Activated CD8-positive, alpha-beta T cell treated with anti-CD3 and anti-CD28 coated beads for 36 hours (primary cell): ENCODE data around the gene ELP5. TPM values are rescaled to one million over a fixed set of nuclear protein-coding genes. Genes with fewer than 3 reads are reported as not detected.
A peak's percentile ranks its signal among the peaks of the same experiment; 100 is the strongest.

Experiments
- ATAC-seq: fragments of 200-7000 bp; cut with Tn5 transposase; one replicate; pipeline ENCODE4 v1.10.0; 2021; ENCODE audit warnings: mild to moderate bottlenecking, moderate library complexity
- CTCF ChIA-PET: fragments of 350-600 bp; sonication (Branson Sonifier 250); formaldehyde crosslinking; loops from one replicate; lab custom pipeline; 2021; ENCODE audit warnings: antibody characterized with exemption; lab: Charles Lee
- POLR2A ChIA-PET: fragments of 350-600 bp; sonication (Branson Sonifier 250); formaldehyde crosslinking; loops from one replicate; lab custom pipeline; 2021; ENCODE audit warnings: antibody characterized with exemption; lab: Charles Lee
- DNase-seq: peaks from one replicate; pipeline ENCODE4 v3.0.0-alpha.2; 2020
- H3K27ac Mint-ChIP-seq: one replicate; pipeline ENCODE4 v1.8.0; 2021; ENCODE audit warnings: mild to moderate bottlenecking, mixed read lengths
- H3K27me3 Mint-ChIP-seq: one replicate; pipeline ENCODE4 v1.8.0; 2021; ENCODE audit warnings: mixed read lengths
- H3K36me3 Mint-ChIP-seq: one replicate; pipeline ENCODE4 v1.8.0; 2021; ENCODE audit warnings: low read depth, mixed read lengths
- H3K4me1 Mint-ChIP-seq: one replicate; pipeline ENCODE4 v1.8.0; 2021; ENCODE audit warnings: low read depth, mixed read lengths
- H3K4me3 Mint-ChIP-seq: one replicate; pipeline ENCODE4 v1.8.0; 2021; ENCODE audit warnings: mild to moderate bottlenecking, moderate library complexity, mixed read lengths
- H3K9me3 Mint-ChIP-seq: one replicate; pipeline ENCODE4 v1.8.0; 2021; ENCODE audit warnings: mixed read lengths
- intact Hi-C: fragments of 100-400 bp; cut with micrococcal nuclease; formaldehyde crosslinking; loops from one replicate; pipeline ENCODE4 v1.10.0; 2022
- total RNA-seq, 2 experiments: library from RNA; stranded (reverse); gene quantifications; one replicate each; pipeline ENCODE4 v1.2.3, GENCODE V29; 2021
- TF ChIP-seq, protein P1 (sequence below): fragments of 200-600 bp; IDR thresholded peaks from one replicate; pipeline ENCODE4 v1.8.0; 2022; ENCODE audit warnings: antibody characterized with exemption, mild to moderate bottlenecking

Gene ELP5
- total RNA-seq, 2 experiments from 2014 or later, result 80.2 to 85.4 TPM

DNA sequence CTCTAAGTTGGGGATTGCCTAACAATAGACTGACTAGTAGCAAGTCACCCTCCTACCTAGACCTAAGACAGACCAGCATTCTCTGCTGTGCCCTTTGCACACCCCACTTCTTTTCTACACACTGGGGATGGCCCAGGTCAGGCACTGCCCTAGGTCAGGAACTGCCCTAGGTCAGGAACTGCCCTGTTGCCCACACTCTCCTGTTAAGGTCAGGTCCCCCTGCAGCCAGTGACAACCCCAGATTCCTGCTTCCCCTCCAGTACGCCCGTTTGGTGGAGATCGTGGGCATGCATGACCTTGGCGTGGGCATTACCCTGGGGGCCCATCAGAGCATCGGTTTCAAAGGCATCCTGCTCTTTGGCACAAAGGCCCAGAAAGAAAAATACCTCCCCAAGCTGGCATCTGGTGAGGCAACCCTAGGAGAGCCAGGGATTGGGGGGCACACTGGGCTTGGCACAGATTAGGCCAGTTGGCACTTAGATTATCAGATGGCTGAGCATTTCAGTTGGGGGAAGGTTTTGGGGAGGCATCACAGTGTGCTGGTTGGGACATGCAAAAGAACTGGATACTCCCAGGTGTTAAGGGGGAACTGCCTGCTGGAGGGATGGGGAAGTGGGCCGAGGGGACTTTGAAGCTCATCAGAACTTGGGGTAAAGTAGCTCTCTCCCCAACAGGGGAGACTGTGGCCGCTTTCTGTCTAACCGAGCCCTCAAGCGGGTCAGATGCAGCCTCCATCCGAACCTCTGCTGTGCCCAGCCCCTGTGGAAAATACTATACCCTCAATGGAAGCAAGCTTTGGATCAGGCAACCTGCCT is 30.5 kb upstream of the ELP5 start:
- peaks cover 29% of the 10 kb centered on the region for H3K36me3 Mint-ChIP-seq
- no peak for DNase-seq
- ChIA-PET POLR2A (interaction anchor here (0.7 to 13.2 kb wide), 7 partner anchors 16 to 176 kb away, joined by 3 to 261 read pairs (median 4); partner anchors contain the start of genes CTDNEP1, DVL2, ELP5 and GABARAP), CTCF (interaction anchor here (0.8 to 3.6 kb wide), 13 partner anchors 8 to 989 kb away, joined by 3 to 41 read pairs (median 4); partner anchors contain the start of genes AURKB, CTDNEP1, DVL2 and GABARAP)
- no peak for ATAC-seq
- peak overlapping the region; percentile 94 for H3K4me3 Mint-ChIP-seq
- peak overlapping the region; percentile 81 for H3K27ac Mint-ChIP-seq
- intact Hi-C loops, result no loop called here
- H3K27me3 Mint-ChIP-seq, result no peaks in the 10 kb centered on the region
- H3K9me3 Mint-ChIP-seq, result no peaks in the 10 kb centered on the region
- TF ChIP-seq, protein P1, sequence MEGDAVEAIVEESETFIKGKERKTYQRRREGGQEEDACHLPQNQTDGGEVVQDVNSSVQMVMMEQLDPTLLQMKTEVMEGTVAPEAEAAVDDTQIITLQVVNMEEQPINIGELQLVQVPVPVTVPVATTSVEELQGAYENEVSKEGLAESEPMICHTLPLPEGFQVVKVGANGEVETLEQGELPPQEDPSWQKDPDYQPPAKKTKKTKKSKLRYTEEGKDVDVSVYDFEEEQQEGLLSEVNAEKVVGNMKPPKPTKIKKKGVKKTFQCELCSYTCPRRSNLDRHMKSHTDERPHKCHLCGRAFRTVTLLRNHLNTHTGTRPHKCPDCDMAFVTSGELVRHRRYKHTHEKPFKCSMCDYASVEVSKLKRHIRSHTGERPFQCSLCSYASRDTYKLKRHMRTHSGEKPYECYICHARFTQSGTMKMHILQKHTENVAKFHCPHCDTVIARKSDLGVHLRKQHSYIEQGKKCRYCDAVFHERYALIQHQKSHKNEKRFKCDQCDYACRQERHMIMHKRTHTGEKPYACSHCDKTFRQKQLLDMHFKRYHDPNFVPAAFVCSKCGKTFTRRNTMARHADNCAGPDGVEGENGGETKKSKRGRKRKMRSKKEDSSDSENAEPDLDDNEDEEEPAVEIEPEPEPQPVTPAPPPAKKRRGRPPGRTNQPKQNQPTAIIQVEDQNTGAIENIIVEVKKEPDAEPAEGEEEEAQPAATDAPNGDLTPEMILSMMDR, result no peak
- H3K4me1 Mint-ChIP-seq, result peaks cover 40% of the 10 kb centered on the region

DNA sequence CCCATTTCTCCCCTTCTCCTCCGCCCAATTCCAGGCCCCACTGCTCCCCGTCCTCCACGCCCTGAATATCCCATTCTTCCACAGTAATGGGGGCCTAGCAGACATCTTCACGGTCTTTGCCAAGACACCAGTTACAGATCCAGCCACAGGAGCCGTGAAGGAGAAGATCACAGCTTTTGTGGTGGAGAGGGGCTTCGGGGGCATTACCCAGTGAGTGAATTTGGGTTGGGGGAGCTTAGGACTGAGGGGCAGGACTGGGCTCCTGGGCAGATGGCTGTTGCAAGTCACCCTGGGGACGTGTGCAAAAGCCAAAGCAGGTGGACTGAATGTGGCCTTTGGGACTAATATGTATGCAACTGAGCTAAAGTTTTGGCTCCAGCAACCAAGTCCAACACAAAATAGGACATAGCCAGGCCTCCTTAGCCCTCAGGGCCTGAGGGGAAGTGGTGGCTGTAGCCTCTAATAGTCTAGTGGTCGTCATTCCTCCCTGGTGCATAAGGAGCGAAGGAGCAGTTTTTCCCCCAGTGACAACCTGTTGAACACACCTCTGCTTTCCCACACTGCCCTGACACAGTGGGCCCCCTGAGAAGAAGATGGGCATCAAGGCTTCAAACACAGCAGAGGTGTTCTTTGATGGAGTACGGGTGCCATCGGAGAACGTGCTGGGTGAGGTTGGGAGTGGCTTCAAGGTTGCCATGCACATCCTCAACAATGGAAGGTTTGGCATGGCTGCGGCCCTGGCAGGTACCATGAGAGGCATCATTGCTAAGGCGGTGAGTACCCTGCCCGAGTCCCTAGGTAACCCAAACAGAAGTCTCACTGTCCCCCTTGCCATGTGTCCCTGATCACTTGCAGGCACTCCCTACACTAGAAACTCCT is 29.7 kb upstream of the ELP5 start:
- H3K4me3 Mint-ChIP-seq, result no peak overlapping the region
- TF ChIP-seq, protein P1, result no peak
- H3K4me1 Mint-ChIP-seq, result peaks cover 36% of the 10 kb centered on the region
- ChIA-PET POLR2A (interaction anchor here (13.2 kb wide), 1 partner anchor 15 kb away, joined by 261 read pairs; the partner anchor contains the start of genes DVL2, GABARAP and PHF23), CTCF (interaction anchor here (1.4 to 3.6 kb wide), 3 partner anchors 11 to 74 kb away, joined by 6 to 34 read pairs (median 22); partner anchors contain the start of gene DVL2)
- H3K36me3 Mint-ChIP-seq, result peaks cover 34% of the 10 kb centered on the region
- DNase-seq (no peak), ATAC-seq (no peak)
- H3K27ac Mint-ChIP-seq, result peak overlapping the region; percentile 43
- intact Hi-C loops, result no loop called here
- no peaks in the 10 kb centered on the region for H3K9me3 Mint-ChIP-seq
- H3K27me3 Mint-ChIP-seq, result no peaks in the 10 kb centered on the region

DNA sequence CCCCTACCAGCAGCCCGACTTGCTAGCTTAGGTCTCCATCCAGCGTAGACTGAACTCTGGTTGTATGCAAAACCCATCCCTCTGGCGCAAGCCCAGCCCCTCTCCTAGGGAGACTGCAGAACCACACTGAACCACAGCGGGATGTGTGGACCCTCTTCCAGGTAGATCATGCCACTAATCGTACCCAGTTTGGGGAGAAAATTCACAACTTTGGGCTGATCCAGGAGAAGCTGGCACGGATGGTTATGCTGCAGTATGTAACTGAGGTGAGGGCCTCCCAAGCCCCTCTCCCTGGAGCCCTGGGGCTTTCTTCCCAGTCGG is 29.1 kb upstream of the ELP5 start:
- Mint-ChIP-seq H3K4me1 (peaks cover 33% of the 10 kb centered on the region), H3K9me3 (no peaks in the 10 kb centered on the region), H3K36me3 (peaks cover 37% of the 10 kb centered on the region), H3K4me3 (no peak overlapping the region), H3K27ac (peak overlapping the region; percentile 43), H3K27me3 (no peaks in the 10 kb centered on the region)
- intact Hi-C loops, result no loop called here
- TF ChIP-seq, protein P1, result no peak
- ChIA-PET POLR2A (interaction anchor here (2.1 to 13.2 kb wide), 2 partner anchors 14 to 86 kb away, joined by 4 to 261 read pairs; partner anchors contain the start of genes DVL2, GABARAP and PHF23), CTCF (interaction anchor here (1.4 kb wide), 1 partner anchor 73 kb away, joined by 6 read pairs; no protein-coding TSS in a partner anchor)
- no peak for ATAC-seq
- no peak for DNase-seq

DNA sequence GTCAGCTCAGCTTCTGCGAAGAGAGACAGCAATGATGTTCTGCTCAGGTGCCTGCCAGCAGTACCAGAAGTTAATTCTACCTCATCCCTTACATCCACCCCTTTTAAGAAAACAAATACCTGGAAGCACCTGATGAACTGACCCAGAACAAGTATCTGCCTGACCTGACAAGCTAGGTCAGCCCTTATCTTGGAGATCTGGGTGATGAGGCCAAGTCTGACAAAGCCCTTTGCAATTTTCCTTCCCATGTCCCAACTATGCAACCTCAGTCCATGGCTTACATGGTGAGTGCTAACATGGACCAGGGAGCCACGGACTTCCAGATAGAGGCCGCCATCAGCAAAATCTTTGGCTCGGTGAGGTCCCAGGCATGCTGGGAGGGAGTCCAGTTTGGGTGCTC is 28.6 kb upstream of the ELP5 start:
- Mint-ChIP-seq H3K36me3 (peaks cover 41% of the 10 kb centered on the region), H3K4me1 (peaks cover 33% of the 10 kb centered on the region), H3K9me3 (no peaks in the 10 kb centered on the region), H3K4me3 (no peak overlapping the region), H3K27me3 (no peaks in the 10 kb centered on the region), H3K27ac (no peak overlapping the region)
- CTCF ChIA-PET, result interaction anchor here (1.4 kb wide), 1 partner anchor 73 kb away, joined by 6 read pairs; no protein-coding TSS in a partner anchor
- ATAC-seq, result no peak
- POLR2A ChIA-PET, result interaction anchor here (2.1 to 13.2 kb wide), 2 partner anchors 14 to 85 kb away, joined by 4 to 261 read pairs; partner anchors contain the start of genes DVL2, GABARAP and PHF23
- intact Hi-C loops, result no loop called here
- no peak for DNase-seq
- TF ChIP-seq, protein P1, result no peak
